ENCODE measurements around the gene TFB2M.

Gene TFB2M

DNA sequence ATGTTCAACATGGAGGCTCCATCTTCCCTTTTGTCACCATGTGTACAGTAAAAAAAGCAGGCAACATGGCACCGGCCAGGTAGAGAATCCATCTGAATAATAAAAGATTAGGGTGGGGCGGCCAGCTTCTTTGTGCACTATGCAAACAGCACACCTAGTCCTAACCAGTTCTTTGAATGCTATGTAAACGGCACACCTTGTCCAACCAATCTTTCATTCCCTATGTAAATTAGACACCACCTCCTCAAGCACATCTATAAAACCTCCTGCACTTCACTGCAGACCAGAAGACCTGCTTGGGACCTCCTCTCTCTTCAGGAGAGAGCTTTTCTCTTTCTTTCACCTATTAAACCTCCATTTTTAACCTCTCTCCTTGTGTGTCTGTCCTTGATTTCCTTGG, 28.2 kb downstream of the TFB2M start:
- no peaks in the 10 kb centered on the region for H3K79me2 ChIP-seq (ENCODE audit: insufficient read depth, low read length)
- H3K4me3 ChIP-seq (ENCODE audit: low read depth in 1 of 2, low read length in 2 of 2): no peak overlapping the region
- no peak overlapping the region for H2AFZ ChIP-seq (ENCODE audit: low read depth, low read length)
- H3K4me1 ChIP-seq (ENCODE audit: insufficient read depth, low read length): no peaks in the 10 kb centered on the region
- H3K36me3 ChIP-seq (ENCODE audit: insufficient read depth, low read length): peaks cover 19% of the 10 kb centered on the region
- no peaks in the 10 kb centered on the region for H3K9me3 ChIP-seq (ENCODE audit: insufficient read depth, low read length, severe bottlenecking)
- H3K27me3 ChIP-seq (ENCODE audit: insufficient read depth, low read length, poor library complexity): no peaks in the 10 kb centered on the region
- H4K20me1 ChIP-seq (ENCODE audit: insufficient read depth, low read length): no peaks in the 10 kb centered on the region
- no peak overlapping the region for H3K4me2 ChIP-seq (ENCODE audit: insufficient read depth, low read length)
- DNase-seq (no peak), ATAC-seq (ENCODE audit: insufficient read depth, low read depth) (no peak)
- TF ChIP-seq EZH2 (IDR thresholded peaks at IDR 0.05; ENCODE audit: borderline replicate concordance, low read depth, low read length, severe bottlenecking): no peak
- TF ChIP-seq, protein P1, sequence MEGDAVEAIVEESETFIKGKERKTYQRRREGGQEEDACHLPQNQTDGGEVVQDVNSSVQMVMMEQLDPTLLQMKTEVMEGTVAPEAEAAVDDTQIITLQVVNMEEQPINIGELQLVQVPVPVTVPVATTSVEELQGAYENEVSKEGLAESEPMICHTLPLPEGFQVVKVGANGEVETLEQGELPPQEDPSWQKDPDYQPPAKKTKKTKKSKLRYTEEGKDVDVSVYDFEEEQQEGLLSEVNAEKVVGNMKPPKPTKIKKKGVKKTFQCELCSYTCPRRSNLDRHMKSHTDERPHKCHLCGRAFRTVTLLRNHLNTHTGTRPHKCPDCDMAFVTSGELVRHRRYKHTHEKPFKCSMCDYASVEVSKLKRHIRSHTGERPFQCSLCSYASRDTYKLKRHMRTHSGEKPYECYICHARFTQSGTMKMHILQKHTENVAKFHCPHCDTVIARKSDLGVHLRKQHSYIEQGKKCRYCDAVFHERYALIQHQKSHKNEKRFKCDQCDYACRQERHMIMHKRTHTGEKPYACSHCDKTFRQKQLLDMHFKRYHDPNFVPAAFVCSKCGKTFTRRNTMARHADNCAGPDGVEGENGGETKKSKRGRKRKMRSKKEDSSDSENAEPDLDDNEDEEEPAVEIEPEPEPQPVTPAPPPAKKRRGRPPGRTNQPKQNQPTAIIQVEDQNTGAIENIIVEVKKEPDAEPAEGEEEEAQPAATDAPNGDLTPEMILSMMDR (IDR thresholded peaks at IDR 0.05; ENCODE audit: borderline replicate concordance, extremely low read depth, low read length, poor library complexity, severe bottlenecking): no peak
- H3K9ac ChIP-seq (ENCODE audit: low read depth, low read length): no peak overlapping the region
- no peak overlapping the region for H3K27ac ChIP-seq (ENCODE audit: low read length)

DNA sequence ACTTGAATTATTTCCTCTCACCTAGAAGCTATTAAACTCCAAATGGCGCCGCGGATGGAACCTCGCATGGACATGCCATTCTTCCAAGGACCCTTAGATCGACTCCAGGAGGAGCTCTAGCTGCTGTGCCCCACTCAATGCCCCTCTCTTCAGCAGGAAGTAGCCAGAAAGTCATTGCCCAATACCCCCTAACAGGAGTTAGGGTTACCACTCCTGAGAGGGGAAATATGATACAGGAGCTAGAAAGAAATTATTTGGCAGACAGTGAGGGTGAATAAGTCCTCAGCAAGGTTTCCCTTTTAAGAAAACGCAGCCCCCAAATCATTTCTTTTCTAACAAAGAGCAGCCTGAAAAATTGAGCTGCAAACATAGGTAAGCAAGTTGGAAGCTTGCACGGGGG, 28.6 kb downstream of the TFB2M start:
- no peaks in the 10 kb centered on the region for H3K79me2 ChIP-seq (ENCODE audit: insufficient read depth, low read length)
- no peak for DNase-seq
- no peak for TF ChIP-seq EZH2 (IDR thresholded peaks at IDR 0.05; ENCODE audit: borderline replicate concordance, low read depth, low read length, severe bottlenecking)
- TF ChIP-seq, protein P1 (IDR thresholded peaks at IDR 0.05; ENCODE audit: borderline replicate concordance, extremely low read depth, low read length, poor library complexity, severe bottlenecking): no peak
- H3K36me3 ChIP-seq (ENCODE audit: insufficient read depth, low read length): peaks cover 16% of the 10 kb centered on the region
- H4K20me1 ChIP-seq (ENCODE audit: insufficient read depth, low read length): no peaks in the 10 kb centered on the region
- no peak overlapping the region for H3K4me2 ChIP-seq (ENCODE audit: insufficient read depth, low read length)
- no peaks in the 10 kb centered on the region for H3K27me3 ChIP-seq (ENCODE audit: insufficient read depth, low read length, poor library complexity)
- H2AFZ ChIP-seq (ENCODE audit: low read depth, low read length): no peak overlapping the region
- H3K9me3 ChIP-seq (ENCODE audit: insufficient read depth, low read length, severe bottlenecking): no peaks in the 10 kb centered on the region
- H3K4me3 ChIP-seq (ENCODE audit: low read depth in 1 of 2, low read length in 2 of 2): no peak overlapping the region
- ATAC-seq (ENCODE audit: insufficient read depth, low read depth): no peak
- no peaks in the 10 kb centered on the region for H3K4me1 ChIP-seq (ENCODE audit: insufficient read depth, low read length)
- no peak overlapping the region for H3K9ac ChIP-seq (ENCODE audit: low read depth, low read length)
- no peak overlapping the region for H3K27ac ChIP-seq (ENCODE audit: low read length)

DNA sequence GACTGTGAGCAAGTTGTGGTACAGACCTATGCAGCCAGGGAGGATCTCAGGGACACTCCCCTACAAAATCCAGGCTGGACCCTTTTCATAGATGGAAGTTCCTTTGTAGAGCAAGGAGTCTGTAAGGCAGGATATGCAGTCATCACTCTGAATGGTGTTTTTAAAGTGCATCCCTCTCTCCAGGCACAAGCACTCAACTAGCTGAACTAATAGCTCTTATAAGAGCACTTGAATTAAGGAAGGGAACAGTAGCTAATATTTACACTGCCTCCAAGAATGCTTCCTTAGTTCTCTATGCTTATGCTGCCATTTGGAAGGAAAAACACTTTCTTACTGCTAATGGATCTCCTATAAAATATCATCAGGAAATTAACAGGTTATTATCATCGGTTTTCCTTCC, 31.9 kb downstream of the TFB2M start:
- TF ChIP-seq, protein P1 (IDR thresholded peaks at IDR 0.05; ENCODE audit: borderline replicate concordance, extremely low read depth, low read length, poor library complexity, severe bottlenecking): no peak
- no peak for TF ChIP-seq EZH2 (IDR thresholded peaks at IDR 0.05; ENCODE audit: borderline replicate concordance, low read depth, low read length, severe bottlenecking)
- Histone ChIP-seq H2AFZ (ENCODE audit: low read depth, low read length) (no peak overlapping the region), H3K9ac (ENCODE audit: low read depth, low read length) (no peak overlapping the region), H3K4me3 (ENCODE audit: low read depth in 1 of 2, low read length in 2 of 2) (no peak overlapping the region), H3K36me3 (ENCODE audit: insufficient read depth, low read length) (no peaks in the 10 kb centered on the region), H3K27me3 (ENCODE audit: insufficient read depth, low read length, poor library complexity) (no peaks in the 10 kb centered on the region), H3K9me3 (ENCODE audit: insufficient read depth, low read length, severe bottlenecking) (peaks cover 6% of the 10 kb centered on the region), H4K20me1 (ENCODE audit: insufficient read depth, low read length) (no peaks in the 10 kb centered on the region), H3K27ac (ENCODE audit: low read length) (no peak overlapping the region), H3K4me1 (ENCODE audit: insufficient read depth, low read length) (no peaks in the 10 kb centered on the region), H3K79me2 (ENCODE audit: insufficient read depth, low read length) (no peaks in the 10 kb centered on the region), H3K4me2 (ENCODE audit: insufficient read depth, low read length) (no peak overlapping the region)
- DNase-seq (no peak), ATAC-seq (ENCODE audit: insufficient read depth, low read depth) (no peak)

DNA sequence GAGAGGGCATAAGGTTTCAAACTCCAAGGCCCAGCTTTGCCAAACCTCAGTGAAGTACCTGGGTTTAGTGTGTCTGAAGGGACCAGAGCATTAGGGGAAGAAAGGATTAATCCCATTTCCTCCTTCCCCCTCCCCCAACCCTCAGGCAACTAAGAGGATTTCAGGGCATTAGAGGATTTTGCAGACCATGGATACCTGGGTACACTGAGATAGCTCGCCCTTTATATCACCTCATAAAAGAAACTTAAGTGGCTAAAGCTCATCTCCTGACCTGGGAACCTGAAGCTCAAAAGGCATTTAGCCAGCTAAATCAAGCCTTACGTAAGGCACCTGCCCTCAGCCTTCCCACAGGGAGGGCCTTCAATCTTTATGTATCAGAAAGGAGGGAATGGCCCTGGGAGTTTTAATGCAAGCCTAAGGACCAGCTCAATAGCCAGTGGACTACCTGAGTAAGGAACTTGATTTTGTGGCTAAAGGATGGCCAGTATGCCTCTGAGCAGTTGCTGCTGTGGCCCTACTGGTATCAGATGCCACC, 32.6 kb downstream of the TFB2M start:
- no peak for TF ChIP-seq EZH2 (IDR thresholded peaks at IDR 0.05; ENCODE audit: borderline replicate concordance, low read depth, low read length, severe bottlenecking)
- TF ChIP-seq, protein P1 (IDR thresholded peaks at IDR 0.05; ENCODE audit: borderline replicate concordance, extremely low read depth, low read length, poor library complexity, severe bottlenecking): no peak
- Histone ChIP-seq H4K20me1 (ENCODE audit: insufficient read depth, low read length) (no peaks in the 10 kb centered on the region), H3K9me3 (ENCODE audit: insufficient read depth, low read length, severe bottlenecking) (peaks cover 6% of the 10 kb centered on the region), H3K4me1 (ENCODE audit: insufficient read depth, low read length) (no peaks in the 10 kb centered on the region), H3K36me3 (ENCODE audit: insufficient read depth, low read length) (no peaks in the 10 kb centered on the region), H3K9ac (ENCODE audit: low read depth, low read length) (no peak overlapping the region), H3K27me3 (ENCODE audit: insufficient read depth, low read length, poor library complexity) (no peaks in the 10 kb centered on the region), H2AFZ (ENCODE audit: low read depth, low read length) (no peak overlapping the region), H3K4me2 (ENCODE audit: insufficient read depth, low read length) (no peak overlapping the region), H3K4me3 (ENCODE audit: low read depth in 1 of 2, low read length in 2 of 2) (no peak overlapping the region), H3K79me2 (ENCODE audit: insufficient read depth, low read length) (no peaks in the 10 kb centered on the region), H3K27ac (ENCODE audit: low read length) (no peak overlapping the region)
- DNase-seq (no peak), ATAC-seq (ENCODE audit: insufficient read depth, low read depth) (no peak)

Data from DND-41 (cell line).